SU-DHL-6 (cell line): ENCODE data around the gene MAGEL2.
"Not testable (repeated sequence)": the region's sequence is repeated elsewhere in the genome, so short reads cannot be mapped to it uniquely, and the experiment has no call there.

Experiments
- H2AFZ ChIP-seq: fragments of 200-600 bp; sonication (generic); 2 replicates; pipeline ENCODE4 v1.6.1; 2014; ENCODE audit warnings: low read depth, mild to moderate bottlenecking, moderate library complexity, mixed read lengths, antibody characterized with exemption, low read length; ENCODE audit not compliant: severe bottlenecking
- H3F3A ChIP-seq: fragments of 200-600 bp; shearing (Covaris generic); 2 replicates; pipeline ENCODE4 v1.6.0; 2016; ENCODE audit warnings: antibody characterized with exemption, mild to moderate bottlenecking; ENCODE audit not compliant: insufficient read depth
- H3K27ac ChIP-seq: fragments of 200-600 bp; sonication (generic); 2 replicates; pipeline ENCODE4 v1.5.1; 2016; ENCODE audit warnings: low read depth, mild to moderate bottlenecking, low read length, moderate library complexity, mixed read lengths
- H3K27me3 ChIP-seq: fragments of 200-600 bp; sonication (generic), shearing (Covaris generic); 2 replicates; pipeline ENCODE4 v1.6.0; 2014; ENCODE audit warnings: mild to moderate bottlenecking, low read length
- H3K36me3 ChIP-seq: fragments of 200-600 bp; sonication (generic); 2 replicates; pipeline ENCODE4 v1.6.1; 2014; ENCODE audit warnings: mild to moderate bottlenecking, low read length, mixed read lengths
- H3K4me2 ChIP-seq: fragments of 300-600, 200-600 bp; shearing (Covaris generic), sonication (generic); 2 replicates; pipeline ENCODE4 v1.6.0; 2014; ENCODE audit warnings: low read length, low read depth, mild to moderate bottlenecking; ENCODE audit not compliant: poor library complexity, severe bottlenecking
- H3K4me3 ChIP-seq: fragments of 200-600 bp; sonication (generic); 2 replicates; pipeline ENCODE4 v1.5.1; 2014; ENCODE audit warnings: antibody characterized with exemption, low read length, mild to moderate bottlenecking, mixed read lengths; ENCODE audit not compliant: insufficient read depth, poor library complexity, severe bottlenecking
- H3K79me2 ChIP-seq: fragments of 200-600 bp; sonication (generic); 2 replicates; pipeline ENCODE4 v1.6.1; 2014; ENCODE audit warnings: mild to moderate bottlenecking, low read length, moderate library complexity; ENCODE audit not compliant: insufficient read depth
- H3K9ac ChIP-seq: fragments of 200-600 bp; sonication (generic); 2 replicates; pipeline ENCODE4 v1.7.0; 2014; ENCODE audit warnings: mild to moderate bottlenecking, low read length
- H3K9me2 ChIP-seq: fragments of 200-600 bp; sonication (generic); replicated peaks from 2 replicates; pipeline ENCODE4 v1.6.1; 2014; ENCODE audit warnings: low read length; ENCODE audit not compliant: insufficient read depth
- H3K9me3 ChIP-seq: fragments of 200-600 bp; sonication (generic); 2 replicates; pipeline ENCODE4 v1.6.1; 2014; ENCODE audit warnings: low read length, mixed read lengths; ENCODE audit not compliant: insufficient read depth
- H4K20me1 ChIP-seq: fragments of 200-600 bp; sonication (generic); 2 replicates; pipeline ENCODE4 v1.6.1; 2014; ENCODE audit warnings: low read depth, mild to moderate bottlenecking, antibody characterized with exemption, low read length, moderate library complexity, mixed read lengths
- EZH2phosphoT487 ChIP-seq: fragments of 200-600 bp; sonication (generic), shearing (Covaris generic); conservative IDR thresholded peaks from 2 replicates; pipeline ENCODE4 v1.6.1; 2018; ENCODE audit warnings: mild to moderate bottlenecking, antibody characterized with exemption, low read length, moderate library complexity, mixed read lengths
- TF ChIP-seq, protein P1 (sequence below): fragments of 200-600 bp; sonication (generic); IDR thresholded peaks from one replicate; pipeline ENCODE4 v1.5.1; 2017; ENCODE audit warnings: antibody characterized with exemption, mild to moderate bottlenecking, low read length, moderate library complexity; ENCODE audit not compliant: insufficient read depth, poor library complexity, severe bottlenecking

Gene MAGEL2

DNA sequence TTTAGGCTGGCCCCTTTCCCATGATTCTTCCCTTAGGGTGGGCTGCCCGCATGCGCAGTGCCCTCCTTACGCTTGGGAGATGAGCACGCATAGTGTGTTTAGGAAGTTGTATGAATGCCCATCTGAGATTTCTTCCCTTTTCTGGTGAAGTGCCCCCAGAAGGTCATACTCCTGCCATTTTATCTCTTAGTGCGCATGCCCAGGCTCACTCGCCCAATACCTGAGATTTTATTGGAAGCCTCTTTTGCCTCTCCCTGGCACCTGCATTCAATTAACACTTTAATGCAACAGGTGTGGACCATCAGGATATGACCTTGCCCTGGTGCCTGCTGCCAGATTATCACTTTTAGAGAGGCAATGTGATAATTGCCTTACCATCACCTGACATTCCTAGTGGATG lies 45.5 kb downstream of the MAGEL2 start:
- Histone ChIP-seq H3F3A (no peaks in the 10 kb centered on the region), H3K9me2 (no peaks in the 10 kb centered on the region), H4K20me1 (no peaks in the 10 kb centered on the region), H3K4me2 (no peak overlapping the region), H2AFZ (no peak overlapping the region), H3K9ac (no peak overlapping the region), H3K27me3 (no peaks in the 10 kb centered on the region), H3K4me3 (no peak overlapping the region), H3K36me3 (no peaks in the 10 kb centered on the region), H3K27ac (no peak overlapping the region), H3K9me3 (no peaks in the 10 kb centered on the region), H3K79me2 (no peaks in the 10 kb centered on the region)
- no peak for TF ChIP-seq EZH2phosphoT487
- TF ChIP-seq, protein P1, sequence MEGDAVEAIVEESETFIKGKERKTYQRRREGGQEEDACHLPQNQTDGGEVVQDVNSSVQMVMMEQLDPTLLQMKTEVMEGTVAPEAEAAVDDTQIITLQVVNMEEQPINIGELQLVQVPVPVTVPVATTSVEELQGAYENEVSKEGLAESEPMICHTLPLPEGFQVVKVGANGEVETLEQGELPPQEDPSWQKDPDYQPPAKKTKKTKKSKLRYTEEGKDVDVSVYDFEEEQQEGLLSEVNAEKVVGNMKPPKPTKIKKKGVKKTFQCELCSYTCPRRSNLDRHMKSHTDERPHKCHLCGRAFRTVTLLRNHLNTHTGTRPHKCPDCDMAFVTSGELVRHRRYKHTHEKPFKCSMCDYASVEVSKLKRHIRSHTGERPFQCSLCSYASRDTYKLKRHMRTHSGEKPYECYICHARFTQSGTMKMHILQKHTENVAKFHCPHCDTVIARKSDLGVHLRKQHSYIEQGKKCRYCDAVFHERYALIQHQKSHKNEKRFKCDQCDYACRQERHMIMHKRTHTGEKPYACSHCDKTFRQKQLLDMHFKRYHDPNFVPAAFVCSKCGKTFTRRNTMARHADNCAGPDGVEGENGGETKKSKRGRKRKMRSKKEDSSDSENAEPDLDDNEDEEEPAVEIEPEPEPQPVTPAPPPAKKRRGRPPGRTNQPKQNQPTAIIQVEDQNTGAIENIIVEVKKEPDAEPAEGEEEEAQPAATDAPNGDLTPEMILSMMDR = no peak

DNA sequence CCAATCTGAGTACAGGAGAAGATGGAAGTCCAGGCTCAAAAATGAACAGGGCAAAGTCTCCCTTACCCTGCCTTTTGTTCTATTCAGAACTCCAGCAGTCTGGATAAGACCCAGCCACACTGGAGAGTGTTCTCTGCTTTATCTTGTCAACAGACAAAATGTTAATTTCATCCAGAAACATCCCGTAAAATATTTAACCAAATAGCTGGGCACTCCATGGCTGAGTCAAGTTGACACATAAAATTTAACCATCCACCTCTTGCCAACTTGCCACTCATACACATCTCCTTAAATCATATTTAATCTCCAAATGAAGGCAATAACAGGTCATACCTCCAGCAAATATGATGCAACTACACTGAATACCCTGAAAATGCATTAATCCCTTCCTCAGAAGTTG lies 48.6 kb downstream of the MAGEL2 start:
- H3K9ac ChIP-seq = no peak overlapping the region
- H3K9me3 ChIP-seq = no peaks in the 10 kb centered on the region
- no peaks in the 10 kb centered on the region for H3F3A ChIP-seq

DNA sequence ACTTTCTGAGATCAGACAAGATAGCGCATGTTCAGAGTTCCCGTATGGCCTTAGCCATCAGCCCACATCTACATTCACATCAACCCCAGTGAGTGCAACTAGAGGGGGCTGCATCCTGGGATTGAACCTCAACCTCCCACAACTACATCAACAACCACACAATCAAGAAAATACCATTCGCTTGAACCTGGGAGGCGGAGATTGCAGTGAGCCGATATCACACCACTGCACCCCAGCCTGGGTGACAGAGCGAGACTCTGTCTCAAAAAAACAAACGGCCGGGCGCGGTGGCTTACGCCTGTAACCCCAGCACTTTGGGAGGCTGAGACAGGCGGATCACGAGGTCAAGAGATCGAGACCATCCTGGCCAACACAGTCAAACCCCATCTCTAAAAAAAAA lies 50.4 kb downstream of the MAGEL2 start:
- H3K9me3 ChIP-seq, H3K9me2 ChIP-seq, H3K4me2 ChIP-seq, H3K4me3 ChIP-seq, H3K27me3 ChIP-seq, H4K20me1 ChIP-seq, H3K9ac ChIP-seq, H2AFZ ChIP-seq, H3K79me2 ChIP-seq, H3K36me3 ChIP-seq, H3K27ac ChIP-seq, H3F3A ChIP-seq: not testable (repeated sequence)

More for the DNA sequence above, 48.6 kb downstream of the MAGEL2 start:
- Histone ChIP-seq H3K79me2 (no peaks in the 10 kb centered on the region), H3K9me2 (no peaks in the 10 kb centered on the region), H3K27me3 (no peaks in the 10 kb centered on the region), H3K4me3 (no peak overlapping the region), H3K36me3 (no peaks in the 10 kb centered on the region), H4K20me1 (no peaks in the 10 kb centered on the region), H3K27ac (no peak overlapping the region), H2AFZ (no peak overlapping the region), H3K4me2 (no peak overlapping the region)
- TF ChIP-seq EZH2phosphoT487 = no peak
- TF ChIP-seq, protein P1 = no peak

DNA sequence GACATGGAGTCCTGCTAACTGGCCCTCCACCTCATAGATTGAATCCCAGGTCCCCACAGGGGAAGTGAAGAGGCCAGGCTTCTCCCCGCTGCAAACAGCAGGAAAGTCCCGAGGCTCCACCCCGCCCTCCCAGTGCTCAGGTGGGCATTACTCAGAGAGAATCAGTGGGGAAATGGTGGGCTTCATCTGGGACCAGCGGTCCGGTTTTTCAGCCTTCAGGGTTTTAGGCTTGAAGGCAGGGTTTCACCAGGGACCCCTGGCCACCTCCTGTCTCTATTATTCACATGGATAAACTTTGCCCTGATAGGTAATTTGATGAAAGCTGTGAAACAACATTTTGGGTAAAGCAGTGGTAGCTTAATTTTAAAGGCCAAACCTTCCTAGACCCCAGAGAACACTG lies 50.9 kb downstream of the MAGEL2 start:
- Histone ChIP-seq H3K4me3 (no peak overlapping the region), H3K9ac (no peak overlapping the region), H3K9me3 (no peaks in the 10 kb centered on the region), H3K4me2 (no peak overlapping the region), H4K20me1 (no peaks in the 10 kb centered on the region), H3F3A (no peaks in the 10 kb centered on the region), H3K79me2 (no peaks in the 10 kb centered on the region), H3K9me2 (no peaks in the 10 kb centered on the region), H3K27ac (no peak overlapping the region), H3K27me3 (no peaks in the 10 kb centered on the region), H3K36me3 (no peaks in the 10 kb centered on the region), H2AFZ (no peak overlapping the region)
- TF ChIP-seq, protein P1 = no peak
- no peak for TF ChIP-seq EZH2phosphoT487
